Measurements from ENCODE around the gene TMEM164. TPM values are rescaled to one million over a fixed set of nuclear protein-coding genes. Genes with fewer than 3 reads are reported as not detected.

Gene TMEM164
- total RNA-seq, 4 donors from 2014 or later: 8.2 to 13.4 (median 11.1) TPM

DNA sequence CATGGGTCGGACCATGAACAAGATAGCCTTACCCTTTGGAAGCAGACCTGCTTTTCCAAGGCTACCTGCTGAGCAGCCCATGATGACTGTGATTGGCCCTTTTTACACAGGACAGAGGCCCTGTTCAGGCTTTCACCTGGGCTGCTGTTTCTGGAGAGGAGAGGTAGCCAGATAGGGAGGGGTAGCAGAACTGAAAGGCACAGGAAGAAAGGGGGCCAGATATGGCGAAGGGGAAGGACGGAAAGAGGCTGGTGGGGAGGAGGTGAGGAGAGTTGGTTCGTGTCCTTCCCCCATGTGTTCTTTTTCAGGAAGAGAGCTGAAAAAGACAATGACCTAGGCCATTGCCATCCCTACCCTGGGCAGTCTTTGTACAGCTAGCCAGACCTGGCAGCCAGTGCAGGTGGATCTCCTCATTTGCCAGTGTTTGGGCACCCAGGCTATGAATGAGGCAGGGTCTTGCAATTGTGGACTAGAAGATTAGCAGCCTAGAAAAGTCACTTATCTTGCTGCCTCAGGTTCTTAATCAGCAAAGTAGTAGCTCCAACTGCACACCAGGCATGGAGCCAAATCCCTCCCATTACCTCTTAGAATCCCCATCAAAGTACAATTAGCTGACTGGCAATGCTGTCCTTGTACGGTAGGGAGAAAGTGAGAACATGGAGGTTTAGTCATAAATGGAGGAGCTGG lies 175.4 kb downstream of the TMEM164 start:
- intact Hi-C loops (cut with DNase I): no loop called here
- no peak overlapping the region for H3K4me3 ChIP-seq
- H3K36me3 ChIP-seq: no peaks in the 10 kb centered on the region
- H3K9me3 ChIP-seq: no peaks in the 10 kb centered on the region
- no peak overlapping the region for H3K27ac ChIP-seq (replicated peaks in 1 of 4)
- TF ChIP-seq POLR2AphosphoS5 (IDR thresholded peaks at IDR 0.05): no peak
- no peak for TF ChIP-seq POLR2A (IDR thresholded peaks at IDR 0.05; ENCODE audit: low read depth)
- TF ChIP-seq CTCF (IDR thresholded peaks at IDR 0.05): no peak
- no peak for TF ChIP-seq EP300 (IDR thresholded peaks at IDR 0.05)
- no peaks in the 10 kb centered on the region for H3K27me3 ChIP-seq
- peaks cover 5 to 15% (median 9%) of the 10 kb centered on the region in 4 donors for H3K4me1 ChIP-seq
- no peak for DNase-seq (ENCODE audit: extremely low spot score)
- 76% methylated on average over 5 of the region's 5 CpGs for WGBS

DNA sequence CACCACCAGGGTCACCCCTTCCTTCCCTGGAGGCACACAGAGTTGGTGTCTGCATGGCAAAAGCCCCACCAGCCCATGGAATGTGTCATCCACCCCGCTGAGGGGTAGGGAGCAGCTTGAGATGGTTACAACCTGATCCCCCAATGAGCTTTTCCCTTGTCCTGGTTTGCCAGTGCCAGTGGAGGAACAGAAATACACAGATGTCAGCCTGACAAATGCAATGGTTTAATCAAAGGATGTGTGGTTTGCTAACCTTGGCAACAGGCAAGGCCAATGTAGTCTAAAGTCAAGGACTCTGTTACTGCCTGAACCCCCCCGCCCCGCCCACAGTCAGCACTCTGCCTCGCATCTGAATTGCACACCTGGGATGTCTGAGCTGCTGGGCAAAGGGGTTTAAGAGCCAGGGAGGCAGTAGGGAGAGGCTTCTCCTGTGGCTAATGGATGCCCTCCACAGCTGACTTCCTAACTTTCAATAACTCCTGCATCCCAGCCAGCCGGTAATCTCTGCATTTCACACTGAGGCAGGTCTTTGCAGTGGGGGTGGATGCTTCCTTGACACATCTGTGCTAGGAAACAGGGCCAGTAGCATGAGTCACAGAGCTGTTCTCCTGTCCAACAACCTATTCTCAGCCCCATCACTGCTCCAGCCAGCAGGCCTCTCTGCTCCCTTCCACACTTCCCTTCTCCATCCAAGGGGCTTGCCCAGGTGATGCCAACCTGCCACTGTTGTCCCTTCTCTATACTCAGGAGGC lies 177.4 kb downstream of the TMEM164 start:
- WGBS: 71% methylated on average over 5 of the region's 5 CpGs
- Histone ChIP-seq H3K27me3 (no peaks in the 10 kb centered on the region), H3K27ac (replicated peaks in 1 of 4) (no peak overlapping the region), H3K4me3 (no peak overlapping the region), H3K9me3 (no peaks in the 10 kb centered on the region), H3K36me3 (no peaks in the 10 kb centered on the region), H3K4me1 (peaks cover 5 to 15% (median 9%) of the 10 kb centered on the region in 4 donors)
- no peak for TF ChIP-seq POLR2A (IDR thresholded peaks at IDR 0.05; ENCODE audit: low read depth)
- no peak for TF ChIP-seq EP300 (IDR thresholded peaks at IDR 0.05)
- TF ChIP-seq POLR2AphosphoS5 (IDR thresholded peaks at IDR 0.05): no peak
- no peak for TF ChIP-seq CTCF (IDR thresholded peaks at IDR 0.05)
- no peak for DNase-seq (ENCODE audit: extremely low spot score)
- intact Hi-C loops (cut with DNase I): no loop called here

- Histone ChIP-seq H3K4me1 (peaks cover 5 to 15% (median 9%) of the 10 kb centered on the region in 4 donors), H3K9me3 (no peaks in the 10 kb centered on the region), H3K27me3 (no peaks in the 10 kb centered on the region), H3K4me3 (no peak overlapping the region), H3K27ac (replicated peaks in 1 of 4) (no peak overlapping the region), H3K36me3 (no peaks in the 10 kb centered on the region)
- WGBS: 41% methylated on average over 6 of the region's 6 CpGs
- no peak for DNase-seq (ENCODE audit: extremely low spot score)
- intact Hi-C loops (cut with DNase I): no loop called here
- TF ChIP-seq POLR2AphosphoS5 (IDR thresholded peaks at IDR 0.05) (no peak), POLR2A (IDR thresholded peaks at IDR 0.05; ENCODE audit: low read depth) (no peak), EP300 (IDR thresholded peaks at IDR 0.05) (no peak), CTCF (IDR thresholded peaks at IDR 0.05) (no peak)
These were observed 178.0 kb downstream of the TMEM164 start for GRCh38 chrX:110180928-110181310.

- WGBS: 63% methylated on average over 2 of the region's 2 CpGs
- Histone ChIP-seq H3K27ac (replicated peaks in 1 of 4) (no peak overlapping the region), H3K36me3 (no peaks in the 10 kb centered on the region), H3K4me3 (no peak overlapping the region), H3K4me1 (peaks cover 5 to 15% (median 9%) of the 10 kb centered on the region in 4 donors), H3K9me3 (no peaks in the 10 kb centered on the region), H3K27me3 (no peaks in the 10 kb centered on the region)
- intact Hi-C loops (cut with DNase I): no loop called here
- TF ChIP-seq POLR2AphosphoS5 (IDR thresholded peaks at IDR 0.05) (no peak), CTCF (IDR thresholded peaks at IDR 0.05) (no peak), POLR2A (IDR thresholded peaks at IDR 0.05; ENCODE audit: low read depth) (no peak), EP300 (IDR thresholded peaks at IDR 0.05) (no peak)
- no peak for DNase-seq (ENCODE audit: extremely low spot score)
These were observed 178.7 kb downstream of the TMEM164 start for GRCh38 chrX:110181459-110182137.
